DND-41 (cell line): ENCODE data around the gene MACROD2.

Experiments
- EZH2 ChIP-seq: IDR thresholded peaks from 3 replicates; pipeline ENCODE4 v1.6.1; 2012; ENCODE audit warnings: borderline replicate concordance, low read depth, mild to moderate bottlenecking, moderate library complexity, low read length, inconsistent platforms; ENCODE audit not compliant: severe bottlenecking
- TF ChIP-seq, protein P1 (sequence below): IDR thresholded peaks from 2 replicates; pipeline ENCODE4 v1.5.1; 2012; ENCODE audit warnings: borderline replicate concordance, low read length, moderate library complexity, mild to moderate bottlenecking; ENCODE audit not compliant: poor library complexity, severe bottlenecking; ENCODE audit errors: extremely low read depth

DNA sequence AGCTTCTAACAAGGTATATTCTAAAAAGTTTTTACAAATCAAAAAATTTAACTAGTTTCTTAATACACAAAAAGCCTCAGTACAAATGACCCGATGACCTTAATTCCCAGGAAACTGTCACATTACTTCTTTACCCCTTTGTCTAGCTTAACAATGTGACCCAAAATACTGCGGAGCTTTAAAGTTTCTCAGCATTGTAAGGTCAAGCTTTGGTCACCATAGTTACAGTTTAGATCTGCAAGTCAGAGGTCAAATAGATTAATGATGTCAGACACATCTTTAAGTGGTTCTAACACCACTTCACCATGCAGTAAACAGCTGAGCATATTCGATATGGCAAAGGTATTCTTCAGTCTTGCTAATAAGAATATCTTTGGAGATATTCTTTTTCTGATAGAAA is 378.9 kb downstream of the MACROD2 start:
- TF ChIP-seq EZH2 = no peak
- TF ChIP-seq, protein P1, sequence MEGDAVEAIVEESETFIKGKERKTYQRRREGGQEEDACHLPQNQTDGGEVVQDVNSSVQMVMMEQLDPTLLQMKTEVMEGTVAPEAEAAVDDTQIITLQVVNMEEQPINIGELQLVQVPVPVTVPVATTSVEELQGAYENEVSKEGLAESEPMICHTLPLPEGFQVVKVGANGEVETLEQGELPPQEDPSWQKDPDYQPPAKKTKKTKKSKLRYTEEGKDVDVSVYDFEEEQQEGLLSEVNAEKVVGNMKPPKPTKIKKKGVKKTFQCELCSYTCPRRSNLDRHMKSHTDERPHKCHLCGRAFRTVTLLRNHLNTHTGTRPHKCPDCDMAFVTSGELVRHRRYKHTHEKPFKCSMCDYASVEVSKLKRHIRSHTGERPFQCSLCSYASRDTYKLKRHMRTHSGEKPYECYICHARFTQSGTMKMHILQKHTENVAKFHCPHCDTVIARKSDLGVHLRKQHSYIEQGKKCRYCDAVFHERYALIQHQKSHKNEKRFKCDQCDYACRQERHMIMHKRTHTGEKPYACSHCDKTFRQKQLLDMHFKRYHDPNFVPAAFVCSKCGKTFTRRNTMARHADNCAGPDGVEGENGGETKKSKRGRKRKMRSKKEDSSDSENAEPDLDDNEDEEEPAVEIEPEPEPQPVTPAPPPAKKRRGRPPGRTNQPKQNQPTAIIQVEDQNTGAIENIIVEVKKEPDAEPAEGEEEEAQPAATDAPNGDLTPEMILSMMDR = no peak
